AG04449 (cell line): ENCODE results near the gene NSG1.

Experiments
- CTCF ChIA-PET: fragments of 350-600 bp; formaldehyde crosslinking; extraction: SDS; loops from one replicate; lab custom pipeline; 2021; ENCODE audit warnings: antibody characterized with exemption; lab: Yijun Ruan, JAX
- POLR2A ChIA-PET: fragments of 400-600, 350-600 bp; formaldehyde crosslinking; extraction: SDS; loops from one replicate; lab custom pipeline; 2020; ENCODE audit warnings: antibody characterized with exemption, inconsistent platforms; lab: Yijun Ruan, JAX
- DNase-seq: peaks from one replicate; pipeline ENCODE4 v3.0.0-alpha.2; 2010; ENCODE audit warnings: low read depth, low spot score
- H3K4me3 ChIP-seq: 2 replicates; pipeline ENCODE4 v1.5.1; 2011; ENCODE audit warnings: low read depth, mild to moderate bottlenecking, control low read depth, low read length
- CTCF ChIP-seq: IDR thresholded peaks from one replicate; pipeline ENCODE4 v1.5.1; 2011; ENCODE audit warnings: mild to moderate bottlenecking, moderate library complexity, low read length, control low read depth, inconsistent platforms; ENCODE audit not compliant: insufficient read depth; ENCODE audit errors: missing control alignments

The NSG1 gene

GRCh38 chr4:4391866-4392265 is 5.0 kb downstream of the NSG1 start:
- TF ChIP-seq CTCF, result no peak
- no peak for DNase-seq
- no peak overlapping the region for H3K4me3 ChIP-seq
- POLR2A ChIA-PET, result no interaction called here
- CTCF ChIA-PET, result interaction anchor here (1.1 kb wide), 1 partner anchor 40 kb away, joined by 5 read pairs; no protein-coding TSS in a partner anchor

GRCh38 chr4:4392501-4393183 is 5.7 kb downstream of the NSG1 start:
- H3K4me3 ChIP-seq, result no peak overlapping the region
- TF ChIP-seq CTCF, result no peak
- POLR2A ChIA-PET, result no interaction called here
- DNase-seq, result no peak
- CTCF ChIA-PET, result no interaction called here

GRCh38 chr4:4394644-4395043 is 7.7 kb downstream of the NSG1 start:
- TF ChIP-seq CTCF, result no peak
- DNase-seq, result no peak
- CTCF ChIA-PET, result no interaction called here
- POLR2A ChIA-PET, result no interaction called here
- no peak overlapping the region for H3K4me3 ChIP-seq

- DNase-seq, result no peak
- POLR2A ChIA-PET, result no interaction called here
- no peak overlapping the region for H3K4me3 ChIP-seq
- CTCF ChIA-PET, result interaction anchor here (0.9 kb wide), 1 partner anchor 8 kb away, joined by 3 read pairs; the partner anchor contains the start of gene NSG1
- TF ChIP-seq CTCF, result no peak
These were observed 8.5 kb downstream of the NSG1 start for GRCh38 chr4:4395371-4395770.

GRCh38 chr4:4395849-4396627 is 9.1 kb downstream of the NSG1 start:
- no peak overlapping the region for H3K4me3 ChIP-seq
- no peak for DNase-seq
- no peak for TF ChIP-seq CTCF
- POLR2A ChIA-PET, result no interaction called here
- CTCF ChIA-PET, result interaction anchor here (0.9 kb wide), 1 partner anchor 9 kb away, joined by 3 read pairs; the partner anchor contains the start of gene NSG1

GRCh38 chr4:4396628-4397440 is 9.9 kb downstream of the NSG1 start:
- CTCF ChIA-PET, result no interaction called here
- no peak for TF ChIP-seq CTCF
- no peak overlapping the region for H3K4me3 ChIP-seq
- POLR2A ChIA-PET, result no interaction called here
- DNase-seq, result no peak
